T follicular helper cell (primary cell): Measurements from ENCODE around the gene ACD.
"Not testable (repeated sequence)": the region's sequence is repeated elsewhere in the genome, so short reads cannot be mapped to it uniquely, and the experiment has no call there.

Source experiments
- DNase-seq: peaks from one replicate; pipeline ENCODE4 v3.0.0-alpha.2; 2020; ENCODE audit warnings: low read depth
- total RNA-seq, 2 experiments: gene quantifications; one replicate each; lab custom pipeline; 2026; lab: John Stamatoyannopoulos, UW

Gene ACD
- 36.3 to 38.1 reads per million in 2 experiments for total RNA-seq

DNA sequence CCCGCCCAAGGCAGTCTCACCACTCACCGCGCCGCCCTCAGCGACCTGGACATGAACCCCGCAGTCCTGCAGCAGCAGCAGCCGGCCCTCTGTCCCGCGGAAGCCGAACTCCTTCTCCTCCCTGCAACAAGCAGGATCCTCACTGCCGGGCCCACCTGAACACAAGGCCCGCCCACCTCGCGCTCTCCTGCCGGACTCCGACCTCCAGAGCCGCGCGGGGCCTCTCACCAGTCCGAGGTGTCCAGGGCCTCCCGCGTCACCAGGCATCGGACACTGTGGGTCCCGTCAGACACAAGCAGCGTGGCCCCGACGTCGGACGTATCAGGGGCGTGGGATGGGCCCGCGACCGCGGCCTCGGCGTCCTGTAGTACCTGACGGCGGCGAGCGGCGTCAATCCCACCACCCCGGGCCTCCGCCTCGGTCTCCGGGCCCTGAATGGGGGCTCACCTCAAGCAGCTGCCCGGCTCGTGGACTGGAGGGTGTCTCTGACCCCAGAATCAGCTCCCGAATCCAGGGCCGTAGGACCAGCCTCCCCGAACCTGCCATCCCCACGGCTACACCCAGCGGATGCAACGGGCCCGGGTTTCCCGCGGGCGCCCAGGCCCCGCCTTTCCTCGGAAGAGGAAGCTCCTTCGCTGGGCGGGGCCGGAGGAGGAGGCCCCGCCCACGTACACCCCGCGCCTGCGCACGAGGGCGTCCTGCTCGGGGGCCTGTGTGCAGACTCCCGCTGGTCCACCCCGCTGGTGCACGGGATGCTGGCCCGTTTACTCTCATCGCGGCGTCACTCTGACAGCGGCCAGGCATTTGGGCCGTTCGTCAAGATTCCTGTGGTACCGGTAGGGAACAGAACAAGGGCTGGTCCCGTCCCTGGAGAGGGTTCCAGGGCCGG, at the start of gene ACD:
Gene ACD, minus strand, starts transcription at position 586 of the 889 bp plus-strand sequence. Its CDS starts 40 bp downstream, at position 546.
- peak; percentile 89 for DNase-seq

DNA sequence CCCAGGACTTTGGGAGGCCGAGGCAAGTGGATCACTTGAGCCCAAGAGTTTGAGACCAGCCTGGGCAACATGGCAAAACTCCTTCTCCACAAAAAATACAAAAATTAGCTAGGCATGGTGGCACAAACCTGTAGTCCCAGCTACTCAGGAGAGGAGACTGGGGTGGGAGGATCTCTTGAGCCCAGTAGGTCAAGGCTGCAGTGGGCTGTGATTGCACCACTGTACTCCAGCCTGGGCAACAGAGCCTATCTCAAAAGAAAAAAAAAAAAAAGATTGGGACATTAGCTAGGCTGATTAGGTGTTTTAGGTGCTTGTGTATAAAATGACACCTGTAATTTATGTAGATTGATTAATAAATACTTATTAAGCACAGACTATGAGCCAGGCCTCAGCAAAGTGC, 49.0 kb upstream of the ACD start:
- DNase-seq: no peak

GRCh38 chr16:67708368-67708771, 48.3 kb upstream of the ACD start:
- no peak for DNase-seq

GRCh38 chr16:67707790-67708189, 47.7 kb upstream of the ACD start:
- no peak for DNase-seq

DNA sequence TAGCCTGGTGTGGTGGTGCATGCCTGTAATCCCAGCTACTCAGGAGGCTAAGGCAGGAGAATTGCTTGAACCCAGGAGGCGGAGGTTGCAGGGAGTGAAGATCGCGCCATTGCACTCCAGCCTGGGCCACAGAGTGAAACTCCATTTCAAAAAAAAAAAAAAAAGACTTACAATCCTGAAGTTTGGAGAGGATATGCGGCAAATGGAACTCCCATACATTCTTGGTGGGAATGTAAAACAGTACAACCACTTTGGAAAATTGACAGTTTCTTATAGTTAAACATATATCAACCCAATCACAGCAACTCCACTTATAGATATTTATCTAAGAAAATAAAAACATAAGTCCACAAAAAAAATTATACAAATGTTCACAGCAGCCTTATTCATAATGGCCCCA, 47.1 kb upstream of the ACD start:
- no peak for DNase-seq

GRCh38 chr16:67704110-67704509, 44.0 kb upstream of the ACD start:
- DNase-seq: no peak

DNA sequence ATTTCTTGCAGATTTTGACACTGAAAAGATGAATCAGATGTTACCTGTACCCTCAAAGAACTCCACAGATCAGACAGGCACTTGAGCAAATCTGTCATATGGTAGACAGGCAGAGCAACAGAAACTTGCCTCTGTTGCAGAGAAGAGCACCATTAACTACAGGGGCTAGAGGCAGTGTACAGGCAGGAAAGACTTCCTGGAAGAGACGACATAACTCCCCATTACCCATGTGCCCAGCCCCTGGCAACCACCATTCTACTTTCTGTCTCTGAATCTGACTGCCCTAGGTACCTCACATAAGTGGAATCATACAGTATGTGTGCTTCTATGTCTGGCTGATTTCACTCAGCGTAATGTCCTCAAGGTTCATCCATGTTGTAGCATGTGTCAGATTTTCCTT, 43.6 kb upstream of the ACD start:
- DNase-seq: no peak

DNA sequence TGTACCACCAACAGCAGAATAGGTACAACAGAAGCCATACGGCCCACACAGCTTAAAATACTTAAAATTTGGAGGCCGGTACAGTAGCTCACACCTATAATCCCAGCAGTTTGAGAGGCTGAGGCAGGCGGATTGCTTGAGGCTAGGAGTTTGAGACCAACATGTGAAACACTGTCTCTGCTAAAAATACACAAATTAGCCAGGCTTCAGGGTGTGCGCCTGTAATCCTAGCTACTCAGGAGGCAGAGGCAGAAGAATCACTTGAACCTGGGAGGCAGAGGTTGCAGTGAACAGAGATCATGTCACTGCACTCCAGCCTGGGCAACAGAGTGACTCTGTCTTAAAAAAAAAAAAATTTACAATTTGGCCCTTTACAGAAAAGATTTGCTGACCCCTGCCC, 42.1 kb upstream of the ACD start:
- no peak for DNase-seq

DNA sequence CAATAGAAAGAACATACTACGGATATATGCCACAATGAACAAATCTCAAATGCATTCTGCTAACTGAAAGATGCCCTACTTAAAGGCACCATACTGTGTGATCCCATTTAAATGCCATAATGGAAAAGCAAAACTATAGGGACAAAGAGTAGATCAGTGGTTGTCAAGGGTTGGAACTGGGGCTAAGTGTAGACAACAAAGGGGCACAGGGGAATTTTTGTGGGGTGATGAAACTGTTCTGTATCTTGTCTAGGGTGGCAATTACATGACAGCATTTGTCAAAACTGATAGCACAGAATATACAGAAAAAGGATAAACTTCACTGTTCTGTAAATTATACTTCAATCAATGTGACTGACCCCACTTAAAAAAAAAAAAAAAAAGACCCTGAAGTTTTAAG, 41.4 kb upstream of the ACD start:
- DNase-seq: no peak

DNA sequence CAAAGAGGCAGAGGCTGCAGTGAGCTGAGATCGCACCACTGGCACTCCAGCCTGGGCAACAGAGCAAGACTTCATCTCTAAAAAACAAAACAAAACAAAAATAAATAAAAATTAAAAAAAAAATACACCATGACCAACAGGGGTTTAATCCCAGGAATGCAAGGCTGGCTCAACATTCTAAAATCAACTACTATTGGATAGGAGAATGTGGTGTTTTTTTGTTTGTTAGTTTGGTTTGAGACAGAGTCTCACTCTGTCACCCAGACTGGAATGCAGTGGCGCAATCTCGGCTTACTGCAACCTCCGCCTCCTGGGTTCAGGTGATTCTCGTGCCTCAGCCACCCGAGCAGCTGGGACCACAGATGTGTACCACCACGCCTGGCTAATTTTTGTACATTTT, 39.2 kb upstream of the ACD start:
- DNase-seq: no peak

DNA sequence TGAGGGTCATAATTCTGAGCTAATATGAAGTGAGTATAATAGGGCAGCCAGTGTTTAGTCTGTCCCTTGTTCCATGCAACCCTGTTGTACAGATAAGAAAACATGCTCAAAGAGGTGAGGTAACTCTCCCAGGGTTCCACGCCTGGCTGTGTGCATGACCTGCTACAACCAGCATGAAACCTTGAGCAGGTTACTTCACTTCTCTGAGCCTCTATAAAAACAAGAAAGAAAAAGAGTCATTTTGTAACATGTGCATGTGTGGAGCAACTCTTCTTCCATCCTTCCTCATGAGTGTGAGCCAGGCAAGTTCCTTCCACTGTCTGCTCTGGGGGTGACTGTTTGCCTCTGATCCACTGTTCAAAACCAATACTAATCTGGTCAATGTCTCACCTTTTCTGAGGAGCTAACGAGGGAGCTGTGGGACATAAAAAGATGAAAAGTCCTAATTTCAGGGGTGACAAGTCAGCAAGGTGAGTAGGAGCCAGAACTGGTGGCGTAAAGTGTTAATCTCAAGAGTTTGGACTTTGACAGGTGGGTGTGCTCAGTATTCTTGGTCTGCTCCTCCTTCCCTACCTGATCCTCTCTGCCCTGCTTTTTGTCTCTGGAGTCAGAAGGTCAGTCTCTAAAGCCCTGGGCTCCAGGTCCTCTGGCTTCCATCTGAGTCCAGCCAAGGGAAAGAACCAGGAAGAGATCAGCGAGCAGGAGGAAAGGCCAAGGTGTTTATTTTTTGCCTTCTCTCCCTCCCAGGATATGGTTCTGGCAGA, 37.5 kb upstream of the ACD start:
- no peak for DNase-seq

DNA sequence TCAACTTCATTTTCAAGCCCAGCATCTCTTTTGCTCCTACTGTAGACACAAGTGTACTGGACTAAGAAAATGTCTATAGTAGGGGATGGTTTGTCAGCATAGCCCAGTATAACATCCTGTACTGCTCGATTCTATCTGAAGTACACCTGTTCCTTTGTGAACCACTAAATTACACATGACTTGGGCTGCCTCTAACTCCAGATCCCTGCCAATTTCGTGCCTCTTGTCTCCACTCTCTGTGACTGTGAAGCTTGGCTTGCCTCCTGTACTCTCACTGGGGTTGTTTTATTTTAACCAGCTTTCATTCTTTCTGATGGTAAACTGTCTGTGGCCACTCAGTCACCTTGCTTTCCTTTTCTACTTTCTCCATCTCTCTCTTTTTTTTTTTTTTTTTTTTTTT, 34.6 kb upstream of the ACD start:
- no peak for DNase-seq

DNA sequence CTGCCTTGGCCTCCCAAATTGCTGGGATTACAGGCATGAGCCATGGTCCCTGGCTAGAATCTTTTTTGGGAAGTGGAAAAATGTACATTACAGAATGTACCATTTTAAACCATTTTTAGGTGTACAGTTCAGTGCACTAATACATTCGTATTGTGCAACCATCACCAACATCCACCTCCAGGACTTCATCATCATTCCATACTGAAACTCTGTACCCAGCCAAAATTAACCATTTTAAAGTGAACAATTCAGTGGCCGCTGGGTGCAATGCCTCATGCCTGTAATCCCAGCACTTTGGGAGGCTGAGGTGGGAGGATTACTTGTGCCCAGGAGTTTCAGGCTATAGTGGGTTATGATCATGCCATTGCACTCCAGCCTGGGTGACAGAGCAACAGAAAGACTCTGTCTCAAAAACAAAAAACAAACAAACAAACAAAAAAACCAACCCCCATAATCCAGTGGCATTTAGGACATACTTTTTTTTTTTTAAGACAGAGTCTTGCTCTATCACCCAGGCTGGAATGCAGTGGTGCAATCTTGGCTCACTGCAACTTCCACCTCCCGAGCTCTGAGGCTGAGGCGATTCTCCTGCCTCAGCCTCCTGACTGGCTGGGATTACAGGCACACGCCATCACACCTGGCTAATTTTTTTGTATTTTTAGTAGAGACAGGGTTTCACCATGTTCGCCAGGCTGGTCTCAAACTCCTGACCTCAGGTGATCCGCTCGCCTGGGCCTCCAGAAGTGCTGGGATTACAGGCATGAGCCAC, 33.6 kb upstream of the ACD start:
- not testable (repeated sequence) for DNase-seq

- no peak for DNase-seq
Observed at GRCh38 chr16:67685388-67686112, 25.5 kb upstream of the ACD start.

DNA sequence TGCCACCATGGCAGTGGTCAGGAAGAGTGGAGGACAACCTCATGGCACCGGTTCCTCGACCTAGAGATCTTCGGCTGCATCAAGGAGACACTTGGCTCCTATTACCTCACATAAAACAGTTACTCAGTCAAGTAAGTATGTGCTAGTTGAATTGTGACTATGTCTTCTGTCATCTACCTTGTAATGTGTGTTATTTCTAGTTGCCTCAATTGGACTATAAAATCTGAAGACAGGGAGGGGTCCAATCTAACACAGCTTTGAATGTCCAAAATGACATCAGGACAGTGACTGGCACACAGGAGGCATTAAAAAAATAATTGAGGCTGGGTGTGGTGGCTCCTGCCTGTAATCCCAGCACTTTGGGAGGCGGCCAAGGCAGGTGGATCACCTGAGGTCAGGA, 23.7 kb upstream of the ACD start:
- no peak for DNase-seq

- DNase-seq: no peak
Observed at GRCh38 chr16:67679935-67680897, 20.2 kb upstream of the ACD start.

DNA sequence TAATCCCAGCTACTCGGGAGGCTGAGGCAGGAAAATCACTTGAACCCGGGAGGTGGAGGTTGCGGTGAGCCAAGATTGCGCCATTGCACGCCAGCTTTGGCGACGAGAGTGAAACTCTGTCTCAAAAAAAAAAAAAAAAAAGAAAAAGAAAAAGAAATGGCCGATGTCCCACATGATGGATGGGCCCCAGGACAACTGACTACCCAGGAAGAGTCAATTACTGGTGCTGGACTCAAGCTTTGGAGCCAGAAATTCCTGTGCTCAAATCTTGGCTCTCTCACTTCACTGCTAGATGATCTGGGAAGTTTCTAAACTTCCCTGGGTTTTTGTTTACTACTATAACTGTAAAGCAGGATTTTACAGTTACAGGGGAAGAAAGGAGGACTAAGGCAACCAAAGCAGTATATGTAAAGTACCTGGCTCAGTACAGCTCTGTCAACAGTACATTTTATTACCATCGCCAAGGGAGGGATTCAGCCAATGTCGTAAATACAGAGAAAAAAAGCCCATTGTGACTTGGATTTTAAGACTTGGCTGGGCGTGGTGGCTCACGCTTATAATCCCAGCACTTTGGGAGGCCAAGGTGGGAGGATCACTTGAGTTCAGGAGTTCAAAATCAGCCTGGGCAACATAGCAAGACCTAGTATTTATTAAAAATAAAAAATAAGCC, 18.4 kb upstream of the ACD start:
- no peak for DNase-seq

- DNase-seq: no peak
Observed at GRCh38 chr16:67677712-67678111, 17.7 kb upstream of the ACD start.

- no peak for DNase-seq
Observed at GRCh38 chr16:67676939-67677338, 16.9 kb upstream of the ACD start.

DNA sequence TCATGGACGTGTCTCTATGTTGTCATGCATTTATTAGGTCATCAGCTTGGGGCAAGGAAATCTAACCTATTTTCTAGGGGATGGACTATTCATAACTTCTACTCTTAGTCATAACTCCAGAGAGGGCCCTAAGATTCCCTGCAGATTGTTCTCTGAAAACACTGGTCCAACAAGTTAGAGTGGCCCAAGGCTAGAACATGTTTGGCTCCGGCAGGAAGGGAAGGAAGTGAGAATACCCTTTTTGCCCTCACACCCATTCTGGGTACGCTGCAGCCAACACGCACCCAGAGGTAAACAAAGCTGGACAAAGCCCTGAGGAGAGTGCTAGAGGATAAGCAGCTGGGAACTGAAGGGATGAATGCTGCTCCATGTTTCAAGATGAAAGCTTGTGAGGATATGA, 16.5 kb upstream of the ACD start:
- no peak for DNase-seq
